Activated naive CD4-positive, alpha-beta T cell treated with anti-CD3 and anti-CD28 coated beads, Interleukin-2, amount 50 U/mL, for 72 hours (primary cell): ENCODE results near the gene KDM1A. TPM values are rescaled to one million over a fixed set of nuclear protein-coding genes. Genes with fewer than 3 reads are reported as not detected.

Experiments used
- ATAC-seq, 2 donors: fragments of 150-1000 bp; cut with Tn5 transposase; 2 replicates each; pipeline ENCODE4 v1.10.0; 2021; ENCODE audit warnings: mild to moderate bottlenecking in 2 of 2, moderate library complexity in 2 of 2
- DNase-seq, 2 donors: peaks; one replicate each; pipeline ENCODE4 v3.0.0; 2021 to 2022; ENCODE audit warnings: low spot score in 2 of 2
- H3K27ac Mint-ChIP-seq, 2 donors: one replicate each; pipeline ENCODE4 v1.8.0; 2022; ENCODE audit warnings: mild to moderate bottlenecking in 2 of 2, mixed read lengths in 2 of 2
- H3K36me3 Mint-ChIP-seq, 2 donors: one replicate each; pipeline ENCODE4 v1.8.0; 2022; ENCODE audit warnings: mixed read lengths in 2 of 2
- H3K9me3 Mint-ChIP-seq, 2 donors: one replicate each; pipeline ENCODE4 v1.8.0; 2022; ENCODE audit warnings: mixed read lengths in 2 of 2
- total RNA-seq, 2 donors: library from RNA; stranded (reverse); gene quantifications; one replicate each; pipeline ENCODE4 v1.2.3, GENCODE V29; 2022

Gene KDM1A
- total RNA-seq, 2 donors from 2014 or later, result 27.3 to 61.9 TPM

DNA sequence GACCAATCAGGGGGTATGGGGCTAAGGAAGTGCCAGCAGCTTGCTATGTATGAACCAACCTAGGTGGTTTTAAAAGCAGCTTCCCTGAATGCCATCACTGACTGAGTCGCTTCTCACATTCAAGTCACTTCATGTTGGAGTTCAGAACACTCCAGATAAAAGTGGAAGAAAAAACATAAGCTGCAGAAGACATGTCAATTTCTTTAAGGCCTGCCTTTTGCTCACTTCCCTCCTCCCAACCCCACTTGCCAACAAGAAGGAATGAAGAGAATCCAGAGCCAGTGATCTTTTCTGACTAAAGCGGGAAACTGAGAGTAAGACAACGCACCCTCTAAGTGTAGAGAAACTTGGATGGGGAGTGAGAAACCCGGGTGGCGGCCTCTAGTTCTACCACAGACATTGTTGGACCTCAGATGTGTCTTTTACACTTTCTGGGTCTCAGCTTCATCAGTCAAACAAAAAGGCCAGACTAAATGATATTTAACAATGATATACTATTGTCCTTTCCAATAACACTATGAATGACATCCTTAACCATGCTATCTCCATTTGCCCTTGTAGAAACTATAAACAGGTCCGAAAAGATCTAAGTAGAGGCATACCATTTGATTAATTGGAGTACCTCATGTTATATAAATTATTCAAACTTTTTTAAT is 95.3 kb downstream of the KDM1A start:
- DNase-seq, result no peak
- peak in 1 of 2 donors; percentile 21 for ATAC-seq
- H3K27ac Mint-ChIP-seq, result peak overlapping the region in 1 of 2 donors; percentile 48
- H3K9me3 Mint-ChIP-seq, result no peaks in the 10 kb centered on the region
- peaks cover 0 to 5% of the 10 kb centered on the region in 2 donors for H3K36me3 Mint-ChIP-seq

DNA sequence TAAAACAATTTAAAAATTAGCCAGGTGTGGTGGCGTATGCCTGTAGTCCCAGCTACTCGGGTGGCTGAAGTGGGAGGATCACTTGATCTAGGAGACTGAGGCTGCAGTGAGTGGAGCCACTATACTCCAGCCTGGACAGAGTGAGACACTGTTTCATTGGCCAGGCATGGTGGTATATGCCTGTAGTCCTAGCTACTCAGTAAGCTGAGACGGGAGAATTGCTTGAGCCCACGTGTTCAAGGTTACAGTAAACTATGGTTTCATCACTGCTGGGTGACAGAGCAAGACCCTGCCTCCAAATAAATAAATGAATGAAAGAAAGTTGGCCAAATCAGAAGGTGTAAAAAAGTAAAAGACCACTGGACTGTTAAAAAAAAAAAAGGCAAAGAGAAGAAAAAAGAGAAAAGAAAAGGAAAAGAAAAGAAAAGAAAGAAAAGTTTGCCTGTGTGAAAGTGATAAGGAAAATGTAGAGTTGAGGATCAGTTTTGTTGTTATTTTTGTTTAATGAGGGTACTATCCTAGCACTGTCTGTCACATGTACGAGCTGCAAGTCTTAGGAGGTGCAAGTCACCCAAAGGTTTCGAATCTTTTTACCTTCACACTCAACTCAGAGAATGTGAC is 97.1 kb downstream of the KDM1A start:
- ATAC-seq (no peak), DNase-seq (no peak)
- Mint-ChIP-seq H3K9me3 (no peaks in the 10 kb centered on the region), H3K36me3 (peaks cover 0 to 5% of the 10 kb centered on the region in 2 donors), H3K27ac (no peak overlapping the region)

- Mint-ChIP-seq H3K9me3 (no peaks in the 10 kb centered on the region), H3K36me3 (peaks cover 0 to 5% of the 10 kb centered on the region in 2 donors), H3K27ac (no peak overlapping the region)
- ATAC-seq (no peak), DNase-seq (no peak)
Measured at GRCh38 chr1:23116921-23117699, 97.8 kb downstream of the KDM1A start.

GRCh38 chr1:23118407-23118806 is 99.1 kb downstream of the KDM1A start:
- H3K27ac Mint-ChIP-seq, result no peak overlapping the region
- ATAC-seq (no peak), DNase-seq (no peak)
- H3K36me3 Mint-ChIP-seq, result no peaks in the 10 kb centered on the region
- H3K9me3 Mint-ChIP-seq, result no peaks in the 10 kb centered on the region

DNA sequence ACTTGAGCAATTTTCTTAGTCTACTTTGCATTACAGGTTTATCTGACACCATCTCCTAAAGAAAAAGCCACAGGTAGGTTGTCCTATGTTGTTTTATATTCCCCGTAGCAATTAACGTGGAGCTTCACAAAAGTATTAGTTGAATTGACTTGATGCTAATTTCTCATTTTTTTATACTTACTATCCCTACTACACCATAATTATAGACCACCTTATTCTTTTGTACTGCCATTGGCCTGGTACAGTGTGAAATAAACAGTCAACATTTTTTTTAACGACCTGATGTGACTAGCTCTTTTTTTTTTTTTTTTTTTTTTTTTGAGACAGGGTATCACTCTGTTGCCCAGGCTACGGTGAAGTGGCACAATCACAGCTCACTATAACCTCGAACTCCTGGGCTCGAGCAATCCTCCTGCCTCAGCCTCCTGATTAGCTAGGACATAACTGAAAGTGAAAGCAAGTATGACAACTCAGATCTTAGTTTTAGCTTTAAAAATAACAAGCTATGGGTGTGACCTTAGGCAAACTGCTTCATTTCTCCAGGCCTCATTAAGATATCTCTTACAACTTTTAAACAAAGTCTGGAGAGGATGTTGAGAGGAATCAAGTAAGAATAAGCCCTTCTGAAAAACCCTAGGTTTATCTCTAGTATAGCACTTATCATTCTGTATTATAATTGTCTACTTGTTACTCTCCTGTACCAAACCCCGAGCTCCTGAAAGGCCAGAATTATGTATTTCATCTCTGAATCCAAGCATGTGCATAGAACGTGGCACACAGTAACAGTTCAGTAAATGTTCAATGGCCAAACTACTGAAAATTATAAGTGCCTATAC is 99.9 kb downstream of the KDM1A start:
- H3K9me3 Mint-ChIP-seq, result no peaks in the 10 kb centered on the region
- H3K36me3 Mint-ChIP-seq, result no peaks in the 10 kb centered on the region
- DNase-seq (no peak), ATAC-seq (peak; percentile 81 to 84)
- peak overlapping the region; percentile 82 to 94 for H3K27ac Mint-ChIP-seq

- ATAC-seq (no peak), DNase-seq (no peak)
- no peak overlapping the region for H3K27ac Mint-ChIP-seq
- no peaks in the 10 kb centered on the region for H3K36me3 Mint-ChIP-seq
- H3K9me3 Mint-ChIP-seq, result no peaks in the 10 kb centered on the region
Measured at GRCh38 chr1:23120383-23120782, 101.1 kb downstream of the KDM1A start.

- no peaks in the 10 kb centered on the region for H3K36me3 Mint-ChIP-seq
- H3K27ac Mint-ChIP-seq, result no peak overlapping the region
- no peak for DNase-seq
- ATAC-seq, result no peak
- no peaks in the 10 kb centered on the region for H3K9me3 Mint-ChIP-seq
Measured at GRCh38 chr1:23122023-23122748, 102.9 kb downstream of the KDM1A start.

DNA sequence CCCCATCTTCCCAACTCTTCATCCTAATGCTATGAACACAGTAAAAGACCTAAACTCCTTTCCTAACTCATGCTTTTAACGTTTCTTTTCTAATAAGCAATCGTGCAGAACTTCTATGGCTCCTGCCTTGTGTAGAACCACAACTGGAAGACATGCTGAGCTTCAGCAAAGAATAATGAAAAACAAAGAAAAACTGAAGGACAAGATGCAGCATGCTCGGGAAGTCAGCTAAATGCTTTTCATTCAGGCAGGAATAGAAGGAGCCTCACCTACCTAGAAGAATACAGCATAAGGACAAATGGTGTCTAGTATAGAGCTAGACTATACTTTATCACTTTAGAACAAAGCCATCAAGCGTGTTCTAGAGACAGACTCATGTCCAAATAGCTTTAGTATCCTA is 103.5 kb downstream of the KDM1A start:
- H3K36me3 Mint-ChIP-seq, result no peaks in the 10 kb centered on the region
- DNase-seq (no peak), ATAC-seq (no peak)
- H3K27ac Mint-ChIP-seq, result no peak overlapping the region
- no peaks in the 10 kb centered on the region for H3K9me3 Mint-ChIP-seq

DNA sequence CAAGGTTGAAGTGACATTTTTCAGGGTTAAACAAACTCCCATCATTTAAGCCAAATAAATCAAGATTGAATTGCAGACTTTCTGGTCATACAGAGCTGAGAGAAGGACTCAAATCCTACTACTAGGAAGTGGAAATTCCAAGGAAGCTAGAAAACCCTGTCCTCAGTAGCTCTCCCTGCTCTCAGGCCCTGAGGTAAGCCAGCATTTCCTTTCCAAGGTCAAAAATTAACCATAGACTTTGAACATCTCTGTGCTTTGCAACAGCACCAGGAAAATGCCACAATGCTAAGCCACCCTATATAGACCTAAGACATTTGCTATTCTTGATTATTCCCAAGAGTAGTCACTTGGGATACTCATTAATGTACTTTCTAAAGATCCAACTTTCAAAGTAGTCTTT is 104.3 kb downstream of the KDM1A start:
- DNase-seq, result no peak
- no peak for ATAC-seq
- Mint-ChIP-seq H3K36me3 (no peaks in the 10 kb centered on the region), H3K27ac (no peak overlapping the region), H3K9me3 (no peaks in the 10 kb centered on the region)

- H3K9me3 Mint-ChIP-seq, result no peaks in the 10 kb centered on the region
- ATAC-seq, result peak; percentile 44 to 57
- H3K36me3 Mint-ChIP-seq, result no peaks in the 10 kb centered on the region
- peak overlapping the region in 1 of 2 donors; percentile 16 for H3K27ac Mint-ChIP-seq
- no peak for DNase-seq
Measured at GRCh38 chr1:23124259-23125026, 105.2 kb downstream of the KDM1A start.

DNA sequence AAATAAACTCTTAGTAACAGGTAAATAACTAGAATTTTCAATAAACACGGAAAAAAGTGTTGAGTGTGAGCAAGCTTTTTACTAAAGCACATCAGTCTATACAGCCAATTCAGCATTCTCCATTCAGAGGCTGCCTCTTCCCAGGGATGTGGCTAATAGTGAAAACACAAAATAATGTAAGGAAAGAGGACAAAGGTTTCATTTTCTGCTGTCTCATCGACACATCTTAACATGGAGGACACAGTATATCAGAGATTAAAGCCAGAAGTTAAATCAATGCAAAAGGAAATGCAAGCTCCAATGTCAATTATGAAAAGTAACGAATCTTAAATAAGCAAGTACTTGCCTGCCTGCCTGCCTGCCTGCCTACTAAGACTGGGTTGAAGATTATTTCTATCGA is 106.2 kb downstream of the KDM1A start:
- no peaks in the 10 kb centered on the region for H3K9me3 Mint-ChIP-seq
- DNase-seq (no peak), ATAC-seq (no peak)
- no peaks in the 10 kb centered on the region for H3K36me3 Mint-ChIP-seq
- peak overlapping the region in 1 of 2 donors; percentile 16 for H3K27ac Mint-ChIP-seq

DNA sequence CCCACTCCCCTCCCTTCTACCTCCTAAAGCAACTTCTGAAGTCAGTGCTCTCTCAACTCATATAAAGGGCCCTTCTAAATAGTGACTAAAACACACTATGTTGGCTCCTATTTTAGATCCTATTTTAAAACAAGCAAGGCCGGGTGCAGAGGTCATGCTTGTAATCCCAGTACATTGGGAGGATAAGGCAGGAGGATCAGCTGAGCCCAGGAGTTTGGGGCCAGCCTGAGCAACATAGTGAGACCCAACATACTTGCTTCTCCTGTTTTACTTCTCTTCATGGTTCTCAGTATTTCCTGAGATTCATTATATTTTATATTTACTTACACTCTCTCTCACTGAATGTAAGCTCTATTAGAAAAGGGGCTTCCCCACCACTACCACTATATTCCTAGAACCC is 106.9 kb downstream of the KDM1A start:
- DNase-seq, result no peak
- Mint-ChIP-seq H3K36me3 (no peaks in the 10 kb centered on the region), H3K27ac (no peak overlapping the region), H3K9me3 (no peaks in the 10 kb centered on the region)
- ATAC-seq, result no peak

- no peak overlapping the region for H3K27ac Mint-ChIP-seq
- no peaks in the 10 kb centered on the region for H3K36me3 Mint-ChIP-seq
- ATAC-seq, result no peak
Measured at GRCh38 chr1:23126801-23127200, 107.5 kb downstream of the KDM1A start.

GRCh38 chr1:23129846-23130245 is 110.6 kb downstream of the KDM1A start:
- H3K27ac Mint-ChIP-seq, result no peak overlapping the region
- H3K36me3 Mint-ChIP-seq, result no peaks in the 10 kb centered on the region
- DNase-seq (no peak), ATAC-seq (no peak)
- H3K9me3 Mint-ChIP-seq, result no peaks in the 10 kb centered on the region

More at GRCh38 chr1:23126801-23127200, 107.5 kb downstream of the KDM1A start:
- DNase-seq, result no peak
- no peaks in the 10 kb centered on the region for H3K9me3 Mint-ChIP-seq

- H3K36me3 Mint-ChIP-seq, result no peaks in the 10 kb centered on the region
- DNase-seq, result no peak
- H3K9me3 Mint-ChIP-seq, result no peaks in the 10 kb centered on the region
- peak overlapping the region in 1 of 2 donors; percentile 56 for H3K27ac Mint-ChIP-seq
- peak; percentile 52 to 83 for ATAC-seq
Measured at GRCh38 chr1:23132033-23132432, 112.8 kb downstream of the KDM1A start.
